RKO (cell line): ENCODE data around the gene SOX12.
"Not testable (repeated sequence)": the region's sequence is repeated elsewhere in the genome, so short reads cannot be mapped to it uniquely, and the experiment has no call there.

Experiments used
- DNase-seq: peaks from one replicate; pipeline ENCODE4 v3.0.0-alpha.2; 2016; ENCODE audit warnings: low spot score

Gene SOX12

DNA sequence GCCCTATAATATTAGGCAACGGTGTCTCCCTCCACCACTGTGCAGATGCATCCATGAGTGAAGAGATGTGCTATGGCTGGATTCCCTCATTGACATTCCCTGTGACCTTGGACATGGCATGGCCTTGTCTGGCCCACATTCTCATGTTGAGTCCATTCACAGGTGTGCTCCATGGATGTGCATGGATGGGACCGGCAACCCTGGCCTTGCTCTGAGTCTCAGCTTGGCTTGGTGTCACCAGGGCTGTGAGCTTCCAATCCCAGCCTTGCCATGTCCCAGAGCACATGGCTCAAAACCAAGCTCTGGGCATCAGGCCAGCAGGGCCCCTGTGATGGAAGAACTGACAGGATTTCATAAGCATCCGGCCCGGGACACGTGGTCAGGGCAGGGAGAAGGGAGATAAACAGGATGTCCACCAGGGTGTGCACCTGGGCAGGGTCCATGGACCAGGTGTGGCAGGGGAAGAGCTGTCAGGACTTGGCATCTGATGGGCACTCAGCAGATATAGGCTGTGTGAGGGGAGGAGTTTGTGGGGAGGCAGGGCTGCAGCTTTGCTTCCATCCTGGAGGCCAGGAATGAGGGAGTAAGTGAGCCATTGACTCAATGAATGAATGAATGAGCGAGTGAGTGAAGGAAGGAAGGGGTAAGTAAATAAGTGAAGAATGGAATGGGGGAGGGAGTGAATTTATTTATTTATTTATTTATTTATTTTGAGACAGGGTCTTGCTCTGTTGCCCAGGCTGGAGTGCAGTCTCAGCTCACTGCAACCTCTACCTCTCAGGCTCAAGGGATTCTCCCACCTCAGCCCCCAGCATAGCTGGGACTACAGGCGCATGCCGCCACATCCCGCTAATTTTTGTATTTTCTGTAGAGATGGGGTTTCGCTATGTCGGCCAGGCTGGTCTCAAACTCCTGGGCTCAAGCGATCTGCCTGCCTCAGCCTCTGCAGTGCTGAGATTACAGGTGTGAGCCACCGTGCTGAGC, 37.2 kb downstream of the SOX12 start:
- DNase-seq: peak; percentile 73

GRCh38 chr20:363319-364078, 38.1 kb downstream of the SOX12 start:
- DNase-seq: peak; percentile 53

GRCh38 chr20:364905-365794, 39.8 kb downstream of the SOX12 start:
- DNase-seq: no peak

GRCh38 chr20:366041-366718, 40.8 kb downstream of the SOX12 start:
- DNase-seq: no peak

DNA sequence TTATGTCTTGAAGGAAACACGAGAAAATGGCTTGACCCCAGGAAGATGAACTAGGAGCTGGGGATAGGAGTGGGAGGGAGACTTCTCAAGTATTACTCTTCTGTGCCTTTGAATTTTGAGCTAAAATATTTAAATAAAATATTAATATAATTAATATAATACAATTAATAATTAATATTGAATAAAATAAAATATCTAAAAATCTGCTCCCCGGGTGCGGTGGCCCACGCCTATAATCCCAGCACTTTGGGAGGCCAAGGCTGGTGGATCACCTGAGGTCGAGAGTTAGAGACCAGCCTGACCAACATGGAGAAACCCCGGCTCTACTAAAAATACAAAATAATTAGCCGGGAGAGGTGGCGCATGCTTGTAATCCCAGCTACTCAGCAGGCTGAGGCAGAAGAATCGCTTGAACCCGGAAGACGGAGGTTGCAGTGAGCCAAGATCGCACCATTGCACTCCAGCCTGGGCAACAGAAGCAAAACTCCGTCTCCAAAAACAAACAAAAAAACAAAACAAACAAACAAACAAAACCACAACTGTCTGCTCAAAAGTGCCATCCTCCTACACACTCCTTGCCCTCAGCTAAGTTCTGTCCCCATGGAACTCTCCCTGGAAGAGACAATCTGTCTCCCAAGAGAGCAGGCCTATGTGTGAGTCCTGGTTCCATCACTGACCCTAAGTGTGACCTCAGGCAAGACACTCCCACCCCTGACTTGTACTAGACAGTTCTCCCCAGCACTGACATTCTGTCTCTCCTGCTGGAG, 41.5 kb downstream of the SOX12 start:
- no peak for DNase-seq

DNA sequence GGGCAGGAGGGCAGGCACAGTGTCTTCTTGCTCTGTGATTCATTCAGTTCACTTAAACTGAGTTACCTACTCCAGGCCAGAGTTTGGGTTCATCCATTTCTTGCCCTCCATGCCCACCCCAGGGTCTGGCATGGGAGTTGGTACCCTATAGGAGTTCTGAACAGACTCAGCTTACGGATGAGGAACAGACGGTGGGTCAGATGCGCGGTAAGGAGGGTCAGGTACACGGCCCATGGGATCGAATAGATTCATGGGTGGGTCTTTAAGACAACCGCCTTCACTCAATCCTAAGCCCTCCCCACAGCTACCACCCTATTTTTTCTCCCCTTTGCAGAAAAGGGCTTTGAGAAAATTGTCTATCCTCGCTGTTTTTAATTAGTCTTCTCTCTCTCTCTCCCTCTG, 42.1 kb downstream of the SOX12 start:
- no peak for DNase-seq

DNA sequence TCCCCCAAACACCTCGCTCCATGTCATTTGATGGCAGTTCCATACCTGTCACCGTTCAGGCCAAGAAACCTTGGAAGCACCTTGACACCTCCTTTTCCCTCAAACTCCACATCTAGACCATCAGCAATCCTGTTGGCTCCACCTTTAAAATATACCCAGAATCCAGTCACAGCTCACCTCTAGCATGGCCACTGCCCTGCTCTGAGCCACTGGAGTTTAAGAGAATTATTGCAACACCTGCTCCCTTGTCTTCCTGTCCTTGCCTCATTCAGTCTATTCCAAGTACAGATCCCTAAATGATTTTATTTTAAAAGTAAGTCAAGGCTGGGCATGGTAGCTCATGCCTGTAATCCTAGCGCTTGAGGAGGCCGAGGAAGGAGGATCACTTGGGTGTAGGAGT, 43.6 kb downstream of the SOX12 start:
- DNase-seq: no peak

- no peak for DNase-seq
Observed at GRCh38 chr20:370151-370600, 44.8 kb downstream of the SOX12 start.

GRCh38 chr20:370977-371754, 45.8 kb downstream of the SOX12 start:
- no peak for DNase-seq

DNA sequence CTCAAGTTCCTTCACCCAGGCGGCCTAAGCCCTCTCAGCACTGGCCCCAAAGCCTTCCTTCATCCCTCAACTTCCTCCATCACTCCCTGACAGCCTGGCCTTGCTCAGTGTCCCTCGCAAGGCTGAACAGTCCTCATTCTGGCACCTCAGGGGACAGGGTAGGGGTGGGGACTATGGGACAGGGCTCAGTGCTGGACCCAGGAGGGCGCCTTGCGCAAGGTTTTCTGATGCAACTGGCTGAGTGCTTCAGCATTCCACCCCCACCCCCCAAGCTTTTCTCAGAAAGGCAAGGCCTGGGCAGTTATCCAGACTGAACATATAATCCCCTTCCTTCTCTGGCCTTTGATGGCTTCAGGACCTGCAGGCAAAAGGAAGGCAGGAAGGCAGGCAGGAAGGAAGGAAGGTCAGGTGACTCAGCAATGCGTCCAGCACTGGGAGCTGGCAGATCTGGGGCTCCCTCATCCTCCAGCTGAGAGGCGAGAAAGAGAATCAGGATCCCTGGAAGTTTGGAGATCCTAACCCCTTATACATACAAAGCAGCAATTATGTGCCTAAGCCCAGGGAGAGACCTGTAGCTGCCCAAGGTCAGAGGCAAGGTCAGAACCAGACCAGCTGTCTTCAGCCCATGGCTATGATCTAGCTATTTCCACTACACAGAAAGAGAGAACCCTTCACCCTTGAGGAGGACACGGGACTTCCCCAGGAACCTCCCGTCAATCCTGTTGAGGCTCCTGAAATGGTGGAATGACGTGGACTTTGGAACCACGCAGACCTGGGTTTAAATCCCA, 46.6 kb downstream of the SOX12 start:
- peak; percentile 44 for DNase-seq

- not testable (repeated sequence) for DNase-seq
Observed at GRCh38 chr20:372543-373082, 47.3 kb downstream of the SOX12 start.

- DNase-seq: peak; percentile 92
Observed at GRCh38 chr20:373171-373890, 48.0 kb downstream of the SOX12 start.

DNA sequence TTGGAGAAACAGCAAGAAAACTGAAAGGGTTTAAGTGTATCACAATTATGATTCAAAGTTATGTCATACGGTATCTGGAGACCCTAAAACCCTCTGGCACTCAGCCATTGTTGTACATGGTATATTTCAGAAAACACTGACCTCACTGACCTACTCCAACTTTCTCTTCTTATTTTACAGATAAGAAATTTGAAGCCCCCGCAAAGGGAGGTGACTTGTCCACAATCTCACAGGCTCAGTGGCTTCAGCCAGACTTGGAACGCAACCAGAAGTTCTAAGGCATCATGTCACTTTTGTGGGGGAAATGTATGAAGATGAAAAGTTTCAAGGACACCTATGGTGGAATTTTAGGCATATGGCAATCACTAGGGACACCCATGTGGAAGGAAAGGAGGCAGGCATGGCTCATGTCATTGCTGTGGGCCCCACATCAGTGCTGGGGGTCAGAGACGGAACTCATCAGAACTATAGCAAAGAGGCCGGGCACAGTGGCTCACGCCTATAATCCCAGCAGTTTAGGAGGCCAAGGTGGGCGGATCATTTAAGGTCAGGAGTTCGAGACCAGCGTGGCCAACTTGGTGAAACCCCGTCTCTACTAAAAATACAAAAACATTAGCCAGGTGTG, 50.0 kb downstream of the SOX12 start:
- no peak for DNase-seq

DNA sequence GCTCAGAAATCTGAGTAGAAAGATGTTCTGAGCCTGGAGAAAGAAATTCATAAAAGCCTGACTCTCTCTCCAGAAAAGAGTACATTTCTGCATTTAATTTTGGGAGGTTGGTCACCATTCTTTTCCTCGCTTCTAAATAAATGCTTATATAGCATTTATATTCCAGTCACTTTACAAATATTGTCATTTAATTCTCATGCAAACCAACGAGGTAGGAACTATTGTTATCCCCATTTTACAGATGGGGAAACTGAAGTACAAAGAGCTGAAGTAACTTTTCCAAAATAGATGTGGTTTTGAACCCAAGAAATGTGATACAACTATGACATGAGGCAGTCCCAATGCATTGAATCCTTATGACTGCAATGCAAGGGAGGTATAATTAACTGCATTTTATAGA, 50.7 kb downstream of the SOX12 start:
- no peak for DNase-seq

GRCh38 chr20:376750-377149, 51.4 kb downstream of the SOX12 start:
- DNase-seq: no peak

DNA sequence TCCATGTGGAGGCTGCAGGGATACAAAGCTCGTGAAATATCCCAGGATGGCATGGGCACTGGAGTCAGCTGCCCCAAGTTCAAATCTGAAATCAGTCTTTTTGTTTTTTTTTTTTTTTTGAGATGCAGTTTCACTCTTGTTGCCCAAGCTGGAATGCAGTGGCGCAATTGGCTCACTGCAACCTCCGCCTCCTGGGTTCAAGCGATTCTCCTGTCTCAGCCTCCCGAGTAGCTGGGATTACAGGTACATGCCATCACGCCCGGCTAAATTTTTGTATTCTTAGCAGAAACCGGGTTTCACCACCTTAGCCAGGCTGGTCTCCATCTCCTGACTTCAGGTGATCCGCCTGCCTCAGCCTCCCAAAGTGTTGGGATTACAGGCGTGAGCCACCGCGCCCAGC, 52.2 kb downstream of the SOX12 start:
- not testable (repeated sequence) for DNase-seq

GRCh38 chr20:378961-379336, 53.6 kb downstream of the SOX12 start:
- DNase-seq: no peak
